ENCODE measurements around the gene BAAT. TPM values are rescaled to one million over a fixed set of nuclear protein-coding genes. Genes with fewer than 3 reads are reported as not detected.

The BAAT gene
- total and polyA plus RNA-seq, 3 donors from 2014 or later = 0.13 to 0.31 TPM; not detected in 1

DNA sequence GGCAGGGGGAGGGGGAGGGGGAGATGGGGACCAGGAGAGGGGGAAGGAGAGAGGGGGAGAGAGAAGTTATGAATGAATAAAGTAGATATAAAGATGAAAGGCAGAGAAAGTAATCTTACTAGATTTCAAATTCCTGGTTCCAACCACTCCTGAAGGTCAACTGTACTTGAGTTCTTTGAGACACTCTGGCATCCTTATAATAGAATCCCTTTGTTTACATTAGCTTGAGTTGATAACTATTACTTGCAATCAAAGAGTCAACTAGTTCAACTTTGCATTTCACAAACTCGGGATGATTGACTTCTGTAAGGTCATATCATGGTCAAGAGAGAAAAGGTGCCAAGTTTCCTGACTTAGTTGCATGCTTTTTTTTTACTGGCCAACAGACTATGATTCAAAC, 42.2 kb downstream of the BAAT start:
- peaks cover 4% of the 10 kb centered on the region for H3K4me1 ChIP-seq
- no peaks in the 10 kb centered on the region for H3K36me3 ChIP-seq (ENCODE audit: low read depth, missing control alignments)
- 18 to 46% methylated on average over 1 of the region's 1 CpG for WGBS, 2 donors
- no peaks in the 10 kb centered on the region for H3K27me3 ChIP-seq
- H3K27ac ChIP-seq = no peak overlapping the region
- no peak for DNase-seq
- H3K4me3 ChIP-seq = no peak overlapping the region
- intact Hi-C loops (cut with DNase I; ENCODE audit: low total_unique reads) = no loop called here
- TF ChIP-seq POLR2A (IDR thresholded peaks at IDR 0.05) = no peak
- TF ChIP-seq, protein P1, sequence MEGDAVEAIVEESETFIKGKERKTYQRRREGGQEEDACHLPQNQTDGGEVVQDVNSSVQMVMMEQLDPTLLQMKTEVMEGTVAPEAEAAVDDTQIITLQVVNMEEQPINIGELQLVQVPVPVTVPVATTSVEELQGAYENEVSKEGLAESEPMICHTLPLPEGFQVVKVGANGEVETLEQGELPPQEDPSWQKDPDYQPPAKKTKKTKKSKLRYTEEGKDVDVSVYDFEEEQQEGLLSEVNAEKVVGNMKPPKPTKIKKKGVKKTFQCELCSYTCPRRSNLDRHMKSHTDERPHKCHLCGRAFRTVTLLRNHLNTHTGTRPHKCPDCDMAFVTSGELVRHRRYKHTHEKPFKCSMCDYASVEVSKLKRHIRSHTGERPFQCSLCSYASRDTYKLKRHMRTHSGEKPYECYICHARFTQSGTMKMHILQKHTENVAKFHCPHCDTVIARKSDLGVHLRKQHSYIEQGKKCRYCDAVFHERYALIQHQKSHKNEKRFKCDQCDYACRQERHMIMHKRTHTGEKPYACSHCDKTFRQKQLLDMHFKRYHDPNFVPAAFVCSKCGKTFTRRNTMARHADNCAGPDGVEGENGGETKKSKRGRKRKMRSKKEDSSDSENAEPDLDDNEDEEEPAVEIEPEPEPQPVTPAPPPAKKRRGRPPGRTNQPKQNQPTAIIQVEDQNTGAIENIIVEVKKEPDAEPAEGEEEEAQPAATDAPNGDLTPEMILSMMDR (IDR thresholded peaks at IDR 0.05) = no peak
- H3K9me3 ChIP-seq = no peaks in the 10 kb centered on the region

DNA sequence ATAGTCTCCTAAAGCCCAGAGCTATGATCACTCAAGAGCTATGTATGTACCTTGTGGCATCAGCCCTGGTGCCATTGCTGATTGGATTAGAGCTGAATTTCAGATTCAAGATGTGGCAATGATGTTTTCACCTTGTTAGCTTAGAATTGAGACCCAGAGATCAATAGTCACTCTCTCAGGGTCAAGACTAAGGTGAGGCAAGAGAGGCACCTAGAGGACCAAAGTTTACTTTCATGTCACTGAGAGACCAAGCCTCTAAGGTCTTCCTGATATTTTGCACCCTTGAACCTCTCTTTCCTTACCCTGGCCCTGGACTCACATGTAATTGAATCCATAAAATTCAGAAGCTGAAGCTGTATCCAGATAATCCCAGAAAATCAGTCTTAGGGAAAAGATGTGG, 42.8 kb downstream of the BAAT start:
- no peak for DNase-seq
- TF ChIP-seq, protein P1 (IDR thresholded peaks at IDR 0.05) = no peak
- no peak for TF ChIP-seq POLR2A (IDR thresholded peaks at IDR 0.05)
- no peaks in the 10 kb centered on the region for H3K36me3 ChIP-seq (ENCODE audit: low read depth, missing control alignments)
- H3K27ac ChIP-seq = no peak overlapping the region
- no peak overlapping the region for H3K4me3 ChIP-seq
- intact Hi-C loops (cut with DNase I; ENCODE audit: low total_unique reads) = no loop called here
- H3K9me3 ChIP-seq = no peaks in the 10 kb centered on the region
- H3K4me1 ChIP-seq = peaks cover 4% of the 10 kb centered on the region
- no peaks in the 10 kb centered on the region for H3K27me3 ChIP-seq

DNA sequence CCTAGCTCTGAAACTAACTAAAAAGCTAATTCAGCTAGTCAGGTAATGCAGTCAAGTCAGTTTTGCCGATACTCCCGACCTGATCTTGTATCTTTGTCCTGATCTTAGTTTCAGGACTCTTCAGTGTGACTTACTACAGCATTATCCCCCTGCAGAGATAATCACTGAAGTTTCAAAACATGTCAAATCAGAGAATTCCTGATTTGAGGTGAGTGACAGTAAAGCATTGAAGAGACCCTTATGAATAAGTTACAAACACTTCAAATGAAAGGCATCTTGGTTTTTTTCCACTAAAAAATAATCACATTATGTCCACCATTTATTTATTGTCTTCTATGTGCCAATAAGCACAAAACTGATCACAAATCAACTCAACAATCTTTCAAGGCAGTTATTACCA, 47.6 kb downstream of the BAAT start:
- intact Hi-C loops (cut with DNase I; ENCODE audit: low total_unique reads) = no loop called here
- no peak for TF ChIP-seq POLR2A (IDR thresholded peaks at IDR 0.05)
- TF ChIP-seq, protein P1 (IDR thresholded peaks at IDR 0.05) = no peak
- Histone ChIP-seq H3K4me1 (peaks cover 4% of the 10 kb centered on the region), H3K9me3 (no peaks in the 10 kb centered on the region), H3K27ac (no peak overlapping the region), H3K27me3 (no peaks in the 10 kb centered on the region), H3K4me3 (no peak overlapping the region), H3K36me3 (ENCODE audit: low read depth, missing control alignments) (no peaks in the 10 kb centered on the region)
- WGBS, 2 donors = 93 to 94% methylated on average over 2 of the region's 2 CpGs
- DNase-seq = no peak

GRCh38 chr9:101336091-101336490, 48.7 kb downstream of the BAAT start:
- DNase-seq = no peak
- Histone ChIP-seq H3K36me3 (ENCODE audit: low read depth, missing control alignments) (no peaks in the 10 kb centered on the region), H3K4me1 (peaks cover 4% of the 10 kb centered on the region), H3K27ac (no peak overlapping the region), H3K9me3 (no peaks in the 10 kb centered on the region), H3K27me3 (no peaks in the 10 kb centered on the region), H3K4me3 (no peak overlapping the region)
- intact Hi-C loops (cut with DNase I; ENCODE audit: low total_unique reads) = no loop called here
- no peak for TF ChIP-seq POLR2A (IDR thresholded peaks at IDR 0.05)
- TF ChIP-seq, protein P1 (IDR thresholded peaks at IDR 0.05) = no peak

GRCh38 chr9:101333926-101334702, 50.7 kb downstream of the BAAT start:
- TF ChIP-seq, protein P1 (IDR thresholded peaks at IDR 0.05) = no peak
- no peak for TF ChIP-seq POLR2A (IDR thresholded peaks at IDR 0.05)
- H3K9me3 ChIP-seq = no peaks in the 10 kb centered on the region

More at GRCh38 chr9:101333926-101334702, 50.7 kb downstream of the BAAT start:
- H3K27ac ChIP-seq = no peak overlapping the region
- H3K4me3 ChIP-seq = no peak overlapping the region
- 47 to 74% methylated on average over 17 to 25 of the region's 25 CpGs for WGBS, 2 donors
- no peaks in the 10 kb centered on the region for H3K27me3 ChIP-seq
- H3K4me1 ChIP-seq = peaks cover 3% of the 10 kb centered on the region
- intact Hi-C loops (cut with DNase I; ENCODE audit: low total_unique reads) = no loop called here
- DNase-seq = no peak
- no peaks in the 10 kb centered on the region for H3K36me3 ChIP-seq (ENCODE audit: low read depth, missing control alignments)

All from testis (tissue), 3 donors.